Dermis microvascular lymphatic vessel endothelial cell (primary cell): ENCODE data around the gene CFAP57. TPM values are rescaled to one million over a fixed set of nuclear protein-coding genes. Genes with fewer than 3 reads are reported as not detected.
"Not testable (repeated sequence)": the region's sequence is repeated elsewhere in the genome, so short reads cannot be mapped to it uniquely, and the experiment has no call there.

Experiments used
- DNase-seq, 2 donors: peaks; one replicate each; pipeline versions ENCODE4 v3.0.0 to v3.0.0-alpha.2; 2010; ENCODE audit warnings: low read depth in 2 of 2
- total RNA-seq: library from RNA; depleted of rRNA; stranded (reverse); fragments of >200 nt; gene quantifications from 2 replicates; pipeline ENCODE4 v1.2.1, GENCODE V29; 2014

The CFAP57 gene
- 0.25 and 0.26 TPM in 2 replicates for total RNA-seq

GRCh38 chr1:43171876-43172526 lies at the start of gene CFAP57, which contains the start of gene EBNA1BP2:
Gene CFAP57, plus strand, starts transcription at chr1:43172330. Its CDS starts 424 bp downstream, at chr1:43172754.
Gene EBNA1BP2, minus strand, starts transcription at chr1:43172290. Its CDS starts 172 bp downstream, at chr1:43172118.
- peak; percentile 92 to 93 for DNase-seq

- no peak for DNase-seq
Observed at GRCh38 chr1:43123031-43123430, 49.1 kb upstream of the CFAP57 start.

DNA sequence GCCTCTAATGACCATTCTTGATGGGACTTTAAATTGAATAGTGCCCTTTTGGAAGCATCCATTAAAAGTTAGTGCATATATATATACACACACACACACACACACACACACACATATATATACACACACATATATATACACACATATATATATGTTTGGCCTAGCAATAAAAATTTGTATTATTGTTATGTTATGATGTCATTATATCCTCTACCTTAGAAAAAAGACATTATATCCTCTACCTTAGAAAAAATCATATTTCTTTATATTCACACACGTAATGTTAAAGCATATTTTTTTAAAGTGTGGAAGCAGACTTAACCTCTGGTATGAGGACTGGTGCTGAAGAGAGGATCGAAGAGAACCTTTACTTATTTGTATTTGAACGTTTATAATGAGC lies 43.3 kb upstream of the CFAP57 start:
- DNase-seq, result no peak

GRCh38 chr1:43129426-43129825 lies 42.7 kb upstream of the CFAP57 start:
- DNase-seq, result no peak

DNA sequence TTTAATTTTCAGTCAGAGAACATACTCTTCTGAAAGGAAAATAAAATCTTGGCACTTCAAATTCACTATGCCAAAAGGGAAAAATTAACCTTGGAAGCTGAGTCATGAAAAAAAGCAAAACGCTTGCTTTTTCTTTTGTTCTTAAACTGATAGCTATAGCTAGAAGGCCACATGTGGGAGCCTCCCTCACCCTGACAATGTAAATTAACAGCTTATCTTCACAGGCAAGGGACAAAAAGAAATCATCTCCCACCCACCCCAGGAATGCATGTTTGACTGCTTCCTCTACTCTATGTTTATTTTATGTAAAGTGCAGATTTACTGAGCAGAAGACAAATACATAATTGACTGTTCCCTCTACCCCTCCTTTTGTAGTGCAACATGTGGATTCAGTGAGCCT lies 38.1 kb upstream of the CFAP57 start:
- no peak for DNase-seq

GRCh38 chr1:43134640-43135039 lies 37.5 kb upstream of the CFAP57 start:
- DNase-seq, result no peak

DNA sequence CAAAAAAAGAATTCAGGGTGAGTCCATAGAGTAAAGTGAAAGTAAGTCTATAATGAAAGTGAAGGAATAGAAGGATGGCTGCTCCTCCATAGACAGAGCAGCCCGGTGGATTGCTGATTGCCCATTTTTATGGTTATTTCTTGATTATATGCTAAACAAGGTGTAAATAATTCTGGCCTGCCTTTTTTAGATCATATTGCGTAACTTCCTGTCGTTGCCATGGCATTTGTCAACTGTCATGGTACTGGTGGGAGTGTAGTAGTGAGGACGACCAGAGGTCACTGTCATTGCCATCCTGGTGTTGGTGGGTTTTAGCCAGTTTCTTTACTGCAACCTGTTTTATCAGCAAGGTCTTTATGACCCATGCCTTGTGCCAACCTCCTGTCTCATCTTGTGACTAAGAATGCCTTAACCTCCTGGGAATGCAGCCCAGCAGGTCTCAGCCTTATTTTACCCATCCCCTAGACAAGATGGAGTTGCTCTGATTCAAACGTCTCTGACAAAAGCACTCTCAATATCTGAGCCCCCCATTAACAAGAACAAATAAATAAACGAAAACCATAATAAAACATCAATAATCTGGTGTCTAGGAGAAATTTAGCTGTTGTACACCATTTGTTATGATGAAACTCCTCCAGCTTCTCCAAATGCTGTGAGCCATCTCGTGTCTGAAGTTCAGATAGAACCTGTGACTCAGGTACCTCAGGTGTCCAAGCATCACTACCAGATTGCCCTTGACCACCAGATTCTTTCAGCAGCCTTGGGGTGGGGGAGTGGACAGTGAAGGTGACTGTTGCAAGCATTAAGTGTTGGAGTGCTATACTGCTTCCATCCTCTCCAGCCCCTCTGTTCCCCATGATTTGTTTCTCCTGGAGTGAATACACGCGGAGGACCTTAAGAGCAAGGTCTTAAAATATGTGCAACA lies 36.0 kb upstream of the CFAP57 start:
- DNase-seq, result peak in 1 of 2 donors; percentile 7

GRCh38 chr1:43137445-43138052 lies 34.6 kb upstream of the CFAP57 start:
- no peak for DNase-seq

GRCh38 chr1:43139295-43139694 lies 32.8 kb upstream of the CFAP57 start:
- not testable (repeated sequence) for DNase-seq

- no peak for DNase-seq
Observed at GRCh38 chr1:43140010-43140409, 32.1 kb upstream of the CFAP57 start.

DNA sequence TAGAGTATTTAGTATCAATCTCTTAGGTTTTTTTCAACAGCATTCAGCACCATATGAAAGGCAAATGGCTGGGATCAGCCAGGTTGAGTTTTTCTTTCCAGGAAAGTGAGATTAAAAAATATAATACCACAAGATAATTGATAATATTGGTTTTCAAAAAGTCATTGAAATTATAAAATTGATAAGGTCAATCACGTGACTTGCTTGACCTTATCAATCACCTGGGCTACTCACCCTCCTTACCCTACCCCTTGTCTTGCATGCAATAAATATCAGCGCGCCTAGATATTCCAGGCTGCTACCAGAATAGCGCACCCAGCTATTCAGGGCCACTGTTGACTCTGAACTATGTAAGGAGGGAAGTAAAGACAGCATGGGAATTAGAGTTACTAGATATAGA lies 31.5 kb upstream of the CFAP57 start:
- no peak for DNase-seq

- peak in 1 of 2 donors; percentile 9 for DNase-seq
Observed at GRCh38 chr1:43143441-43143888, 28.7 kb upstream of the CFAP57 start.

DNA sequence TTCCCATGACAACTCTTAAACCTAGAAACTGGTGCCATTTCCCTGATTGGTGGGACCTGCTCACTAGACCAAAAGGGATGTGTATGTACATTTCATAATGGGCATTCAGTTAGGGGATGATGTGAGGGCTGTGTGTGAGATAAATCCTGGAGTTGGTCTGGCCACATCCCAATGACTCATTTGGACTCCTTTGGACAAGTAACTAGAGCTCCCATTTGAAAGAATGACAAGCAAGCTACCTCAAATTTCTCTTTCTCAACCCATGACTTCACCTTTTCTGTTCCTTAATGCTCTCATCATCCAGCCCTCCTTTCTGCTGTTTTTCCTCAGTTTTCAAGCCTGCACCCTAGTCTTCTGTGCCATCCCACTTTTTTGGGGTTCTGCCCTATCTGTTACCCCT lies 27.9 kb upstream of the CFAP57 start:
- DNase-seq, result no peak

DNA sequence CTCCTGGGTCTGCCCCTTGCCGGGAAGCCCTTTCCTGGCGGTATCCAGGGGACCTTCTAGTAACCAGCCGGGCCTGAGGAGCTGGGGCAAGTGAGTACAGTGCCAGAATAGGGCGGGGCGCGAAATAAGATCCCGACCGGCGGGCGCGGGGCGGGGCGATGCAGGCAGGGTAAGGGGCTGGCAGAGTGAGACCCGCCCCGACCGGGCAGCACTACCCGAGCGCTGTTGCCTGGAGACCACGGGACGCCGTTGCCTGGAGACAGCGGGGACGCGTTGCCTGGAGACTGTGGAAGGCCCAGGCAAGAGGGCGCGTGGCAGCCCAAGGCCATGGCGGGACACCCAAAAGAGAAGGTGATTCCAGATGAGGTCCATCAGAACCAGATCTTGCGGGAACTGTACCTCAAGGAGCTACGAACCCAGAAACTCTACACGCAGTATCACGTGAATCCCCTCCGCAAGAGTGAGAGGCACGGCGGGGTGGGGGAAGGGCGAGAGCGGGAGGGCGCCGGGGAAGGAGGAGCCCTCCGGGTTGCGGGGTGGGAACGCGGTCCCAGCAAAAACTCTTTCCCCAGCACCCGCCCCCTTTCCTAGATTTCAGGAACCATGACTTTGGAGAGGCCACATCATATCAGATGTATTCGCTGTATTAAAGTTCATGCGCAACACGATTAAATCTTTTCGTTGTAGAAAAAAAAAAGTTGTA lies 24.4 kb upstream of the CFAP57 start:
- DNase-seq, result peak; percentile 6 to 69

GRCh38 chr1:43149889-43150288 lies 22.2 kb upstream of the CFAP57 start:
- DNase-seq, result no peak

DNA sequence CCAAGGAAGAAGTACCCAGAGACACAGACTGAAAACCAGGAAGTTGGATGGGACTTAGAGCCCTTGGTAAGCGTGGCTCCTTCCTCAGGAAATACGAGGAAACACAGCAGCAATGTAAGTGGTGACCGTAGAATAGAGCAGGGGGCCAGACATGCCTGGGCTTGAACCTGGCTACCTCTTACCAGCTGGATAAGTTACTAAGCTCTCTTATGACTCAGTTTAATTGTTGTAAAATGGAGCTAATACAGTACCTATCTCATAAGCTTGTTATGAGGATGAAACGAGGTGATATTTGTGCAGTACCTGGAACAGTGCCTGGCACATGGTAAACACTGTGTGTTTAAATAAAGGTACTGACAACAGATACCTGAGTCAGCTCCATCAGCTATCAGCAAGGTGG lies 19.3 kb upstream of the CFAP57 start:
- peak in 1 of 2 donors; percentile 33 for DNase-seq

- DNase-seq, result no peak
Observed at GRCh38 chr1:43153443-43153842, 18.7 kb upstream of the CFAP57 start.

- no peak for DNase-seq
Observed at GRCh38 chr1:43156026-43156425, 16.1 kb upstream of the CFAP57 start.

DNA sequence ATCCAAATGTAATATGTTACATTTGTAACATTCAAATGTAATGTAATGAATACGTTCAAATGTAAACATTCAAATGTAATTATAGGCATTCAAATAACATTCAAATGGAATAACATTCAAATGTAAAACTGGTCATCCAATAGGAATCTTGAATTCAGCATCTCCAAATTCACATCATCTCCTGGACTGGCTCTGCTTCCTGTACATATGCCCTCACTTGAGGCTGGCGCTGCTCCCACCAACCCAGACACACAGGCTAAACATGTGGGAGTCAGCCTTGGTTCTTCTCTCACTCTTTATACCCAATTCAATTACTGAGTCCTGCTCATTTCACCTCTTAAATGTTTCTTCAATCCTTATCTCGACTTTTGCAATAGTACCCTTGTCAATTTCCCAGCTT lies 7.0 kb upstream of the CFAP57 start:
- no peak for DNase-seq

GRCh38 chr1:43165765-43166164 lies 6.4 kb upstream of the CFAP57 start:
- DNase-seq, result no peak

DNA sequence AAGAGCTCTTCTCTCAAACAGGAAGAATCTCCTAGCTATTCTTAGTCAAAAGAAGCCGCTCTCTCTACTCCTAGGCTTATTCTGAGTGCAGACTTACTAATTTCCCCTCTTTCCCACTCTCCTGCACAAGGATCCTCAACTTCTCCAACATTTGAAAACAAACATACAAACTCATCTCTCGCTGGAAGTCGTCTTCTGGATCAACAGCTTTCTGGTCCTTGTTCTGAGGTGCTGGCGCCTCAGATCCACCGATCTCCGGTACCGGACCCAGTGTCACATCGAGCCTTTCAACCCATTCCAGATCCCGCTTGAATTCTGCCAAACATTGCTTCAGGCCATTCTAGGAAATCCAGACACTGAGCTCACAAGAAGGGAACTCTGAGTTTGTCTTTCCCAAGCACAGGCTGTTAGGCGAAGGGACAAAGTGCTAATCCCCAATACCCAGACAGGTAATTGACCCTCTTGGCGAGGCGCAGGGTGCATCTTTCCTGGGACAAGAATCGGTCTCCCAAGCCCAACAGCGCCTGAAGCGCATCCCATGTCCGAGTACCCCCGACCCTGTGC lies 736 bp upstream of the CFAP57 start:
- no peak for DNase-seq
